GM19324 (cell line): ENCODE data around the gene ZBTB32.

Source experiments
- ATAC-seq: cut with Tn5 transposase; IDR thresholded peaks from one replicate; pipeline ENCODE4 v1.9.1; 2021; ENCODE audit warnings: mild to moderate bottlenecking, moderate library complexity; ENCODE audit not compliant: unreplicated experiment, low FRiP score

Gene ZBTB32

GRCh38 chr19:35733180-35734125 lies 29.1 kb downstream of the ZBTB32 start:
- no peak for ATAC-seq

DNA sequence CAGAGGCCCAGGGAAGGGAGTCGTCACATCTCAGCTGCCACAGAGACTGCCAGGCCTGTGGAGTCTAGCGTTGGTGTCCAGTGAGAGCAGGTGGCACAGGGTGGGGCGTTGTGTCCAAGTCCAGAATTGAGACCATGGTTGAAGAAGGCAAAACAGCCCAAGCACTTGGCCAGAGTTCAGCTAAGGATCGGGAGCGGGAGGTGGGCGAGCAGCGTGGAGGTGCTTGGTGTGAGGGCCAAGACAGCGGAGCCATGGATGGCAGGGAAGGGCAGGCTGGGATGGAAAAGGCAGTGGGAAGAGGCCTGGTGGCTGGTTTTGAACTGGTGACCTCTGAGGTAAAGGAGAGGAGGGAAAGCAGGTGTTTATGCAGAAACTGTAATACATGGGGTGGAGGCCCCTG lies 29.9 kb downstream of the ZBTB32 start:
- ATAC-seq = no peak

- no peak for ATAC-seq
Observed at GRCh38 chr19:35734889-35735288, 30.5 kb downstream of the ZBTB32 start.

GRCh38 chr19:35736913-35737886 lies 32.8 kb downstream of the ZBTB32 start:
- no peak for ATAC-seq

GRCh38 chr19:35738021-35738886 lies 33.9 kb downstream of the ZBTB32 start:
- ATAC-seq = no peak

- no peak for ATAC-seq
Observed at GRCh38 chr19:35738887-35739229, 34.5 kb downstream of the ZBTB32 start.

GRCh38 chr19:35739275-35740107 lies 35.1 kb downstream of the ZBTB32 start:
- ATAC-seq = no peak

DNA sequence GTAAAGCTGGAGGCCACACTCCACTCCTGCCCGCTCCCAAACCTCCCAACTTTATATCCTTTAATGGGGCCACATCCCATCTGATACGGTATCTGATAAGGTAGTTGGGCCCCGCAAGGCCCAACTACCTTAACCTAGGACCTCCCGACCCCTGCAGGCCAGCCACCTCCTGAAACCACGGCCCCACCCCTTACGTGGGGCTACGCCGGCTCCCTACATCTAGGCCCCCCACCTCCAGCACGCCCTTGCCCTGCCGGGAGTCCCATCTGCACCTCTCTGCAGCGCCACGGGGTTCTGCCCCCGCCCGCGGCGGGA lies 35.7 kb downstream of the ZBTB32 start:
- no peak for ATAC-seq

GRCh38 chr19:35740423-35741202 lies 36.3 kb downstream of the ZBTB32 start:
- ATAC-seq = peak; percentile 61

GRCh38 chr19:35741203-35741515 lies 36.8 kb downstream of the ZBTB32 start:
- no peak for ATAC-seq

- ATAC-seq = no peak
Observed at GRCh38 chr19:35742121-35742724, 37.9 kb downstream of the ZBTB32 start, which contains the start of gene IGFLR1. IGFLR1 (minus strand) TSS chr19:35742452; CDS start chr19:35741180, 1,272 bp downstream.

DNA sequence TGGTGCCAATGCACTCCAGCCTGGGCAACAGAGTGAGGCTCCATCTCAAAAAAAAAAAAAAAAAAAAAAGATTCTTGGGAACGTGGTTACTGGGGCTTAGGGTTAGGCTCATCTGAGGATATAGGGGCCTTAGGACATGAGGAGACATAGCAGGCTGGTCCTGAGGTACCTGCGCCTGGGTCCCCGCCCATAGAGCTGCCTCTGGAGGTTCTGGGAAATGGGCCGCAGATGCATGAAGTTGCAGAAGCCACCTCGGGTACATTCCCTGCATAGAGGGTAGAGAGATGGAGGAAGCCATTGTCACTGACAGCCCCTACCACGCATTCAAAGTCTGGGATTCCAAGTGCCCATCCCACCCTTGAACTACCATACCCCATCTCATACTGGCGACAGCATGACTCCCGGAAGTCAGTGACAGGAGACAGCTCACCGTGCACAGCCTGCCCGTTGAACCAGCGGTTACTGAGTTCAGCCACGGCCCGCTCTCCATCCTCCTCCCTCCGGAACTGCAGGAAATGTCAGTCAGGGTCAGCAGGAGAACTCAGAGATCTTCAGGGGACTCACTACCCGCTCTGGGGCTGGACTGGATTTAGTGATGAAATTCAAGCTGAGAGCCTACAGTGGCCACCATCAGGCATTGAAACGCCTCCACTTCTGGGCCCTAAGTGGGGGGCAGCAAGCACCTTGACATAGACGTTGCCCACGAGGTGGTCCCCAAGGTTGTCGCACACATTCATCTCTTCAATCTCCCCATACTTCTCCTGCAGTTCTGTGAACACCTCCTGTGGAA lies 39.5 kb downstream of the ZBTB32 start:
- no peak for ATAC-seq

GRCh38 chr19:35744430-35745327 lies 40.3 kb downstream of the ZBTB32 start:
- peak; percentile 36 for ATAC-seq

- peak; percentile 49 for ATAC-seq
Observed at GRCh38 chr19:35745328-35746086, 41.1 kb downstream of the ZBTB32 start, which contains the start of the genes PSENEN and U2AF1L4. PSENEN (plus strand) TSS chr19:35745651; CDS start chr19:35745931, 280 bp downstream. U2AF1L4 (minus strand) TSS chr19:35745418; CDS start chr19:35745391, 27 bp downstream.

DNA sequence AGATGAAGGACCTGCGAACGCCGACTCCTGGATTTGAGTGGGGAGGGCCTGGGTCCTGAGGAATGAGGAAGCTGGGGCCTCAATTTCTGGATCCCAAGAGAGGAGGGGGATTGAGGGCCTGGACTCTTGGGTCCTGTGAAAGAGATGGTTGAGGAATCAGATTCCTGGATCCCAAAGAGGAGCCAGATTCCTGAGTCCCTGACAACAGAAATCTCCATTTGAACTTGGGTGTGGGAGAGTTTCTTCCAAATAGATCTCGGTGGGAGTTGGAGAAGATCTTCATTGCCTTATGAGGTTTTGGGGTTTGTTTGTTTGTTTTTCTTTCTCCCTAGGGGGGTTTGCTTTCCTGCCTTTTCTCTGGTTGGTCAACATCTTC lies 41.7 kb downstream of the ZBTB32 start:
- no peak for ATAC-seq

DNA sequence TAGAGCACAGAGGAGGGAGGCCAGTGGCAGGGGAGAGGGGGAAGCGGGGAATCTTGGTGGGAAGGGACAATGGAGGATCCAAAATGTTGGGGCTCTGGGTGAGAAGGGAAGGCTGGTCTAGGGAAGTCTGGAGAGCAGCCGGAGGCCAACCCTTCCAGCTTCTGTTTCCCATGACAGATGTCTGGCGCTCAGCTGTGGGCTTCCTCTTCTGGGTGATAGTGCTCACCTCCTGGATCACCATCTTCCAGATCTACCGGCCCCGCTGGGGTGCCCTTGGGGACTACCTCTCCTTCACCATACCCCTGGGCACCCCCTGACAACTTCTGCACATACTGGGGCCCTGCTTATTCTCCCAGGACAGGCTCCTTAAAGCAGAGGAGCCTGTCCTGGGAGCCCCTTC lies 42.2 kb downstream of the ZBTB32 start:
- no peak for ATAC-seq
